ENCODE measurements around the gene DGKE.

- TF ChIP-seq POLR2AphosphoS5 (IDR thresholded peaks at IDR 0.05) = no peak
- no peak for TF ChIP-seq CTCF (IDR thresholded peaks at IDR 0.05; ENCODE audit: poor library complexity, severe bottlenecking)
- no peak for TF ChIP-seq EP300 (conservative IDR thresholded peaks at IDR 0.05; ENCODE audit: poor library complexity, severe bottlenecking)
Measured at GRCh38 chr17:56867948-56868376, 34.0 kb downstream of the DGKE start.

All from neural cell (in vitro differentiated cells).